ENCODE measurements around the gene TERB1.
A peak's percentile ranks its signal among the peaks of the same experiment; 100 is the strongest.

The TERB1 gene

DNA sequence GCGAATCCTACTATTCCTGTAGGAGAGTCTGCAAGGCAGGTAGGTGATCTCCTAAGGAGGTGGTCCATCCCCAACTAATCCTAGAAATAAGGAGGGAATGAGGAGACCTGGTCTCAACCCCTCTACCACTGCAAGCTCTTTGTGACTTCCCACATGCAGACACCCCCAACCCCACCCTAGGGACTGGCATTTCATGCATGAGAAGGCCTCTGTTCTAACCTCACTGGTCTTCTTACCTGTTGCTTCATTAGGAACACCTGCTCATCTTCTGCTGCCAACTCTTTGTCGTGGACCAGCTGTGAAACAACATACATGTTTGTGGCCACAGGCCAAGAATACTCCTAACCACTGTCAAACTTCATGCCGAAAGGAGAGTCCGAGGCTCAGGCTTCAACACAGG is 72.6 kb downstream of the TERB1 start:
- no peak for TF ChIP-seq CTCF (conservative IDR thresholded peaks at IDR 0.05; ENCODE audit: control insufficient read depth, insufficient read depth, low read depth, low read length)
- DNase-seq (ENCODE audit: low read depth): no peak
- no peak overlapping the region for H3K4me3 ChIP-seq (ENCODE audit: control insufficient read depth, low read depth, low read length)

DNA sequence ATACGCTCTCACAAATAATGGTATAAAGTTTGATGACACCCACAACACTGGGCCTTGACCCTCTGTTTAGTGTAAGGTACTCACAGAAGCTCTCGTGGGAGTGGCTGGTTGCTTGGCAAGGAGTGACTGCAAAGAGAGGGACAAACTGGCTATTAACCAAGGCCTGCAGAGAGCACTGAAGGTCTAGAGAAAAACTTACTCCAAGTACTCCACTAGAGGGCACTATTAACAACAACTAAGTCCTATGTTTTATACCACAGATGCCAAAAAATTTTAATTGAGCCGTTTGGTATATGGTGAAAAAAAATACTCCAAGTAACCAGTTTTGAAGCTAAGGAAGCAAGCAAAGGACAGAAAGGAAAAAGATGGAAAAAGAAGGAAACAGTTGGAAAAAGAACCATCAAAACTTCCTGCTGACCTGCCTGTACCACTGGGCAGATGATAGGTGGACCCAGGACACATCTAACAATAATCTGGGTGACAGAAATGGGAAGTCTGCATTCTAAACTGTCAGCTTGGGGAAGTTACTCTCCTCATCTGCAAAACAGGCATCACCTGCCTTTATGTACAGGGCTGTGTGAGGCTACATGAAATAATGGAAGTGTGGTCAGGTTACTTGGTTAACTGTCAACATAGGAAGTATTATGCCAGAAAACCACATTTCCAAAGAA is 73.1 kb downstream of the TERB1 start:
- TF ChIP-seq CTCF (conservative IDR thresholded peaks at IDR 0.05; ENCODE audit: control insufficient read depth, insufficient read depth, low read depth, low read length): peak; percentile 62
- peak; percentile 78 for DNase-seq (ENCODE audit: low read depth)
- H3K4me3 ChIP-seq (ENCODE audit: control insufficient read depth, low read depth, low read length): no peak overlapping the region

- H3K4me3 ChIP-seq (ENCODE audit: control insufficient read depth, low read depth, low read length): no peak overlapping the region
- TF ChIP-seq CTCF (conservative IDR thresholded peaks at IDR 0.05; ENCODE audit: control insufficient read depth, insufficient read depth, low read depth, low read length): no peak
- peak; percentile 43 for DNase-seq (ENCODE audit: low read depth)
Observed at GRCh38 chr16:66720766-66721165, 80.6 kb downstream of the TERB1 start.

GRCh38 chr16:66719246-66719645 is 82.1 kb downstream of the TERB1 start:
- no peak for DNase-seq (ENCODE audit: low read depth)
- H3K4me3 ChIP-seq (ENCODE audit: control insufficient read depth, low read depth, low read length): no peak overlapping the region
- no peak for TF ChIP-seq CTCF (conservative IDR thresholded peaks at IDR 0.05; ENCODE audit: control insufficient read depth, insufficient read depth, low read depth, low read length)

- TF ChIP-seq CTCF (conservative IDR thresholded peaks at IDR 0.05; ENCODE audit: control insufficient read depth, insufficient read depth, low read depth, low read length): no peak
- H3K4me3 ChIP-seq (ENCODE audit: control insufficient read depth, low read depth, low read length): no peak overlapping the region
- DNase-seq (ENCODE audit: low read depth): no peak
Observed at GRCh38 chr16:66717776-66718175, 83.6 kb downstream of the TERB1 start.

- no peak overlapping the region for H3K4me3 ChIP-seq (ENCODE audit: control insufficient read depth, low read depth, low read length)
- peak; percentile 84 for TF ChIP-seq CTCF (conservative IDR thresholded peaks at IDR 0.05; ENCODE audit: control insufficient read depth, insufficient read depth, low read depth, low read length)
- DNase-seq (ENCODE audit: low read depth): peak; percentile 92
Observed at GRCh38 chr16:66717112-66717675, 84.2 kb downstream of the TERB1 start.

Measured in fibroblast of mammary gland (primary cell).